HG03460 (cell line): Measurements from ENCODE around the gene FAM217A.

ENCODE experiments used
- ATAC-seq: cut with Tn5 transposase; IDR thresholded peaks from one replicate; pipeline ENCODE4 v1.9.1; 2021; ENCODE audit not compliant: unreplicated experiment

Gene FAM217A

DNA sequence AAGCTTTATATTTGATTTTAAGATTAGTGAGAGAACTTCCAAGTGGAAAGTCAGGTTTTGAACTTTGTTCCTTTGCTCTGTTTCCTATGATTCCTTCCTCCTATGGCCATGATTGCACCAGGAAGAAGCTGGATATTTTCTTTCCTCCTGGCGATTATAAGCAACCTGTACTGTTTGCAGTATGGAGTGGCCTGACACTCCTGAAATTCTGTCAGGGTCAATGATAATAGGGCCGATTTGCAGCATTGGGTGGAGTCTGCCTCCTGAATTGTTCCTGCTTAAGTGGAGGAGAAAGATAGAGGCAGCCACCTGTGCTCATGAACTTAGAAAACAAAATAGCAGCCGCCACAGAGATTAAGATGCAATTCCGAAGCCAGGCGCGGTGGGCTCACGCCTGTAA, 9.8 kb upstream of the FAM217A start:
- no peak for ATAC-seq

DNA sequence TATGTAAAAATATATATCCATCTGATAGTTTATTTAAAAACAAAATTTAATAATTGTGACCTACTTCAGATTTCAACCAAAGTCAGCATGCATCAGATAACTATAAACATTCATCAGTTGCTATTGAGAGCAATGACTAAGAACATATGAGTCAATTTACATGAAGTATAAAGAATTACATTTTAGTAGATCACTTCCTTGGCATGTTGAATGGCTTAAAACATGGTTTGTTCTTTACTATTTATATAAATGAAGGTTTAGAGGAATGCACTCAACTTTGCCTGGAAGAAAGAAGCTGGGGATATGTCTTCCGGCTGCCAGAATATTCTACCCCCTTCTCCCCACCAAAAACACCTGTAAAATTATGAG, 6.4 kb upstream of the FAM217A start:
- no peak for ATAC-seq

DNA sequence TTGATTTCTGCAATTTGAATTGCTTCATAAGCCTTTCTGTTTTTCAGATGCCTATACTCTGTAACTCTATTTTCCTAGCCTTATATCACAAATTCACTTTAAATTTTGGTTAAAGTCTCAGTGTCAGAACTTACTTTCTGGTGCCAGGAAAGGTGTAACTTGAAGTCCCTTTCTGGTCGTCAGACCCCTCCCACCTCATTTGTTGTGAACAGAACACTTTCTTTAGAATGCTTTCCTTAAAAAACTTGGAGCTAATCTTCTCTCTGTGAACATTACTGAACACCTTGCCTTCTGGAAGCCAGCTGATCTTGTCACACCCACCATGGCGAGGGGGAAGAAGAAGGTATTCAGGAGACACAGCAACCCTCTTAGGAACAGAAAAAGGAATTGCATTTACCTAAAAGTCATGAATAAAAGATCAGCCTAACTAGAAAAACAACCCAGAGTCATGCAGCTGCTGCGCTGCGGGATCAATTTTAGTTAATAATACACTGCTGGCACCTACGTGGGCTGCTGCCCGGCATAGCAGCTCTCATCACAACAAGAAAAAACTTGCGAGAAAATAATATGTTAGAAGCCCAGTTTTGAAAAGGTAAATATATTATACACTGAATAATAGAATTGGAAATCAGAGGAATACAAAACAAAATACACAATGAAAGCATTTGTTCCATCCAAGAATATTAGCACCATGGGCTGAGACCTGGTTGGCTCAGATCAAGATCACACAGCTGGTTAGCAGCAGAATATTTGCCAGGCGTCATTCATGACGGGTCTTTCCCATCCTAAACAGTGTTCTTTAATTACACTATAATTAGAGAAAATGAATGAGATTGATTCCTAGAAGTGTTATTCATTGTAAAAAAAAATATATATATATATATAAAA, 5.8 kb upstream of the FAM217A start:
- no peak for ATAC-seq

DNA sequence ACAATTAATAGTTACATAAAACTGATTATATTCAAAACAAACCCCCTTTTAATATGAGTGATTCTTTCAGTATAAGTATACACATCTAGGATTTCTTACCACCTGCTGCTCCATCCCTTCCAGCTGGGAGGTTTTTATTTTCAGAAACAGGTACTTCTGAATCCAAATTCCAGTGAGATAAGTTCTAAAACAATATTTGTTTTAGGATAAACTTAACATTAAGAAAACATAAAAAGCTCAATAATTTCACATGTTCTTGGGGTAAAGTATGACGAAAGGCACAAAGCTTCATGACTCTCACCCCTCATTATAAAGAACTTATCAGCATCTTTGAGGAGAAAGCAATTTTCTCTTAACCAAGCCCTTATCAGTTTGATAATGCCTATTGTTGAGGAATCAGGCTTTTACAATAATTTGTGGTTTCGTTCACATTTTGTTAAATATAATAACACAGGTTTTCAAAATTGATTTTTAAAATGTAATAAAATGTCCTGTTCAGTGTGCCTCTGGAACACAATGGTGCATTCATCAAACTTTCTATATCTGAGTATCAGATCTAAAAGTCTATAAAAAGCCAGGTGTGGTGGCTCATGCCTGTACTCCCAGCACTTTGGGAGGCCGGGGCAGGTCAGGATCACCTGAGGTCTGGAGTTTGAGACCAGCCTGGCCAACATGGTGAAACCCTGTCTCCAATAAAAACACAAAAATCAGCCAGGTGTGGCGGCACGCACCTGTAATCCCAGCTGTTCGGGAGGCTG, 4.3 kb downstream of the FAM217A start:
- no peak for ATAC-seq

DNA sequence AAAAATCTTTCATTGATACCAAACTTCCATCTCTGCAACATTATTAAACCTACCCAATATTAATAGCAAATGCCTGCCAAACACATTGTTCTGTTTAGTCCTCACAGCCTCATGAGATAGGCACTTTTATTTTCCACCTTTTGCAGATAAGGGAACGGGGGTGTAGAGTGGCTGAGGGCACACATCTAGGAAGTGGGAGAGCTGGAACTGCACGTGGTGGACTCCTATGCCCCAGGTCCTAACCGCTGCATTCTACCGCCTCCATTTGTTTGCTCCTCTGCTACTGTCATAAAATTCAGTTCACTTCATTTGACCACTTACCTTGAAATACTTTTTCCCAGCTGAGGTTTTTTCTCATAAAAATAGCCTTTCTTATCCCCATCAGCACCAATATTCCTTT, 7.6 kb downstream of the FAM217A start:
- no peak for ATAC-seq

DNA sequence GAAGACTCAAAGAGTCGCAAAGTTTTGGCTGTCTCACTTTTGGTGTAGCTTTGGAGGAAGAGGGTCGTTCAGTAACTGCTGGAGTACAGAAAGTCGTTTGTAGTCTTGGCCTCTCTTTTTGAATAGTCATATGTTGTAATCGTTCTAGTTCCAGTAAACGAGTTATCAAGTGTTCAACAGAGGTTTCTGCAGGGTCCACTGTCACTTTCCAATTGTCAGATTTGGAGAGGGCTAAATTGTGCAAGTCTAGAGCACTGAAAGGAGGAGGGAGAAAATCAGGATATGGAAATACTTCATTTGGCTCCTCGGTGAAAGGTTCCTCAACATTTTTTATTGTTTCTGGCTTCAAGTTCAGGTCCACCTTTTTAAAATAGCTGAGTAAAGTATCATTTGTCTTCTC, 9.7 kb downstream of the FAM217A start:
- no peak for ATAC-seq

DNA sequence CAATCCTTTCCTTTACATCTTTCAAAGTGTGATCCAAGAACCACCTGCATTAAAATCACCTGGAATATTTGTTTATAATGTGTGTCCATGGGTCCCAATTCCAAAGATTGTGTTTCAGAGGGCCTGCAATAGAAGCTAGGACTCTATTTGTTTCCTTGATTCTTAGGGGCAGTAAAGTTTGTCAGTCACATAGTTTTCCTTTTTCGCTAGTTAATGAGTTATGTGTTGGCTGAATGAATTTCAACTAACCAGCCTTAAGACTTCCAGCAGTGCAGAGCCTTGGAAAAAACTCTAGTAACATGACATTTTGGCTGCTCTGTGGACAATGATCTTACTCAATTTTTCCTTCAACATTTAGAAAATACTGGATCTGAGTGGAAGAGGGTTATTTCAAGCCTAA, 11.3 kb downstream of the FAM217A start:
- no peak for ATAC-seq

DNA sequence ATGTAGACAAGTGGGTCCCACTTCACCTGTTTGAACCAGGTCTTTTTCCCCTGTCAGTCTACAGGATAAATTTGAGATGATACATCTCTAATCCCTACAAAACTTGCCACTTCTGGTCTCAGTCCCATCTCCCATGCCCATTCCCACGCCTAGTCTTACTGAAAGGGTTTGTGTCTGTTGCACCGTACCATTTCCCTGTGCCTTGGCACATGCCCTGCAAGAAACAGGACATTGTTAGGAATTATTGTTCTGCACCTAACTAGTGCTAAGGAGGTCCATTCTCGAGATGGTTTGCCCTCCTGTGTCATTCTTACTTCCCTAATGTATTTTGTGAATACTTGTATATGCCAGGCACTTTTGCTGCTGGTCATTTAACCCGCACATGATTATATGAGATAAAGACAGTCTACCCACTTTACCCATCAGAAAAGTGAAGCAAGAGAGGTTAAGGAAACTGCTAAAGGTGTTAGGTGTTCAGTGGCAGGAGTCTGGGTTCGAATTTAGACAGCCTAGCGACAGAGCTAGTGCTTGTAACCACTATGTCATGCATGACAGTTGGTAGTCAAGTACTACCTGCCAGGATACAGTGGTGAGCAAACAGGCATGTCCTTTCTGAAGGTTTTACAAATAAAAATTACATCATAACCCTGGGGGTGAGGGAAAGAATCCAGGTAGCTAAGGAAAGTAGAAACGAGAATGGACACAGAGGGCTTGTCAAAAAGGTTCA, 12.7 kb downstream of the FAM217A start:
- ATAC-seq = no peak

DNA sequence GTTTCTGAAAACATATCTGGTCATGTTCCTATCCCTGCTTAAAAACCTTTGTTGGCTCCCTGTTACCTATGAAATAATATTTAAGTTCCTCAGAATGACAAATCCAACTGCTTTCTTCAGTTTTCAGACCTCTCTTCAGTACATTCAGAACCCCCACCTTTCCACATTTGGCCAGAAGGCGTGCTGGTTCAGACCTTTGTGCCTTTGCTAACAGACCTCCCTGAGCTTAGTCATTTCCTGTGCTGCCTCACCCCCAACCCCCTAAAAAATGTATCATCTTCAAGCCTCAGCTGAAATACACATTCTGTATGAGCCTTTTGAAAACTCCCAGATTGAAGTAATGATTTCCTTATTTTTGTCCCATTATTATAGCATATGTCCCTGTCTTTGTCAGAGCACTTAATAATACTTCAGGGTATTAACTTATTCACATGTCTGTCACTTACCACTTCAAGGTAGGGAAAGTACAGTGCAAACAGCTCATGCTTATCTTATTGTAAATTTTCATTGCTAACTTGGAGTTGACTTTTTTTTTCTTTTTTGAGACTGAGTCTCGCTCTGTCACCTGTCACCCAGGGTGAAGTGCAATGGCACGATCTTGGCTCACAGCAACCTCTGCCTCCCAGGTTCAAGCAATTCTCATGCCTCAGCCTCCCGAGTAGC, 19.7 kb downstream of the FAM217A start:
- ATAC-seq = no peak

DNA sequence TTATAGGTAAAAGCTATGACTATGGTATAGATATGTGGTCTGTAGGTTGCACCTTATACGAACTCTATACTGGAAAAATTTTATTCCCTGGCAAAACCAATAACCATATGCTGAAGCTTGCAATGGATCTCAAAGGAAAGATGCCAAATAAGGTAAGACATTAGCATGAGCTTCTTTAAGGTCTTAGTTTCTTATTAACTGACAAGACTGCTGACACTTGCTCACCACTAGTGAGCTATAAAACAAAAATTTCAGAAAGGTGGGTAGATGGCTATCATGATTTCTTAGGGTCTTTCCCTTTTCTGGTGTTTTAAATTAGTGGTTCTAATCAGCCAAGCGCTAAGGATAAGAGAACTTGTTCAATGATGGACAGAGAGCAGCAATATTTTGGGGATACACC, 21.9 kb downstream of the FAM217A start:
- no peak for ATAC-seq

DNA sequence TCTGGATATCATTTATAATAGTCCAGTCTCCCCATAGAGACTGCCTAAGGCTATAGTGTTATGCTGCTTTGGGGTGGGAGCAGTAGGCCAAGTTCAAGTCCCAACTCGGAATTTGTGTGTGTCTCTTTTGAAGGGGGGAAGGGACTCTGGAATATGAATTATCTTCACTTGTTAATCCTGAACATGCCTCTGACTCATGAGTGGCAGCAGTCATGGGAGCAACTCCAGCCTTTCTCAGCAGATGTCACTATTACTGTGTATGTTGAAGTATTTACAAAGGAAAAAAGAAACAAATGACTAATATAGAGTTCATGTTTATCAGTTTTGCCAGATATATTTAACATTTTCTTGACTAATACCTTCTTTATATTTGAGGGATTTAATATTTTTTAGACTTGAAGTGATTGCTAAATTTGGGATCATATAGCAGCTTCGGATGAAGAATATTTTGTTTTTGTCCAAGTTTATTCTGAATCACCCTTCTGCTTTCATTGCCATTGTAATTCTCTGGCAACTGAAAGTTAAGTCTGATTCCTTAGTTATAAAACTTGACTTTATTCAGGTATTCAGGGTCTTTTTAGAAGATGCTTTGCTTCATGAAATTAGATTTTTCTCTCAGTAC, 23.4 kb downstream of the FAM217A start:
- no peak for ATAC-seq

DNA sequence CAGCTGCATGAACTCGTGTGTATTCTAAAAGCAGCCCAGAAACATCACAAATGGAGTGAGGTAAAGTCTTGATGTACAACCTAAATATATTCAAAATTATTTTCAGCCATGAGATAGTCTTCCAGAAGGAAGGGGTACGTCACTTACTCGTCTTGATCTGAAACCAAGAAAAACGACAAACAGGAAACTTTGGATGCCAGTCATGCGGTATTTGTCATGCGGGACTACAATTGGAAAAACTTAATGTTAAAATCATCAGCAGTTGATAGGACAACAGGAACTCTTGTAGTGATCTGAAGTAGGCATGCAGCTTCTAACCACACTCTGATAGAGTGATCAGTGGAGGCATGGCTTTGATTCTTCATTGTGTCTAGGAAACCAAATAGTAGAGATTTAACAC, 29.7 kb downstream of the FAM217A start:
- no peak for ATAC-seq

DNA sequence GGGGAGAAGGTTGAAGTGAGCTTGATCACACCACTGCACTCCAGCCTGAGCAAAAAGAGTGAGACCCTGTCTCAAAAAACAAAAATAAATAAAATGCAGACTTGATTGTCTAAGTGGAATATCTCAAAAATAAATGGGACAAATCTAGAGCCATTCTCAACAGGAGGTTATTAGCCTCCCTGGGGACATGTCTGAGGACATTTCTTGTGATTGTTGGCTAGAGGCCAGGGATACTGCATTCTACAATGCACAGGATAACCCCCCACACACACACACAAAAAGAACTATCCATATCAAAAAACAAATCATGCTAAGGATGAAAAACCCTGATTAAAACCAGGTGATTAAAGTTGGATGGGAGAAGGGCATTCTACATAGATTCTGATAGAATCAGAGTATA, 37.5 kb downstream of the FAM217A start:
- no peak for ATAC-seq

DNA sequence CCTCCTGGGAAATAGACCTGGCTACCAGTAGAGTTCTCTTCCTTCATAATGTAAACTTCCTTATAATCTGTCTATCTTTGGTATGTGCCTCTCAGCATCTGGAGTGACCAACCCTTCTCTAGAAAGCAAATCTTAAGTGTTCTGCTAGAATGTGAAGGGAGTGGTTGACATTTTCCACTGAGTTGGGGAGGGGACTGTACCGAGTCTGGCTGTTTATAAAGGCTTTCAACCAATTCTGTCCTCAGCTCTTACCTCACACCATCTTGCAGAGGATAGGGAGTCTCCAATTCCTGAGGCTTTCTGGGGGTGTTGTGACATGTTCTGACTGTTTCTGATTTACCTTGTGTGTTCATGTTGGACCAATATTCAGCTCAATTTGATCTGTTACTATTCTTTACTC, 39.6 kb downstream of the FAM217A start:
- ATAC-seq = no peak

DNA sequence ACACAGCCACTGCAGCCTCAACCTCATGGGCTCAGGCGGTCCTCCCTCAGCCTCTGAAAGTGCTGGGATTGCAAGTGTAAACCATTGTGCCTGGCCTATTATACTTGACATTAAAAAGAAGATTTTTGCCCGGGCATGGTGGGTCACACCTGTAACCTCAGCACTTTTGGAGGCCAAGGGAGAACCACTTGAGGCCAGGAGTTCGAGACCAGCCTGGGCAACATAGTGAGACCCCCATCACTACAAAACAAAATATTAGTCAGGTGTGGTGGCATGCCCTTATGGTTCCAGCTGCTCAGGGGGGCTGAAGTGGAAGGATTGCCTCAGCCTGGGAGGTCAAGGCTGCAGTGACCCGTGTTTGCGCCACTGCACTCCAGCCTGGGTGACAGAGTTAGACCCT, 42.4 kb downstream of the FAM217A start:
- no peak for ATAC-seq

DNA sequence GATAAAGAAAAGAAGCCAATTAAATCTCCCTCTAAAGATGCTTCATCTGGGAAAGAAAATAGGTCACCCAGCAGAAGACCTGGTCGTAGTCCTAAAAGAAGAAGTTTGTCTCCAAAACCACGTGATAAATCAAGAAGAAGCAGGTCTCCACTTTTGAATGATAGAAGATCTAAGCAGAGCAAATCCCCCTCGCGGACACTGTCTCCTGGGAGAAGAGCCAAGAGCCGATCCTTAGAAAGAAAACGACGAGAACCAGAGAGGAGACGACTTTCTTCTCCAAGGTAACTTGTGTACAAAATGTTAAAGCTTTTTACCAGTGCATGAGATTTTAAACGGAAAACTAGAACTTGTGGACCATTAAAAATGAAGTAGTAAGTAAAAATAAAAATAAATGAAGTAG, 46.5 kb downstream of the FAM217A start:
- ATAC-seq = no peak

DNA sequence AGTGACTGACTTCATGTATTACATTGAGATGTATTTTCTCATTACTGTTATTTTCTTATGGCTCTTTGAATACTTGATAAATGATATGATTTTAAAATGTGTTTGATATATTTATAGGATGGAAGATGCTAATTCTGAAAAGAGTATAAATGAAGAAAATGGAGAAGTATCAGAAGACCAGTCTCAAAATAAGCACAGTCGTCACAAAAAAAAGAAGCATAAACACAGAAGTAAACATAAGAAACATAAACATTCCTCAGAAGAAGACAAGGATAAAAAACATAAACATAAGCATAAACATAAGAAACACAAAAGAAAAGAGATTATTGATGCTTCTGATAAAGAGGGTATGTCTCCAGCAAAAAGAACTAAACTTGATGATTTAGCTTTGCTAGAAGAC, 47.5 kb downstream of the FAM217A start:
- ATAC-seq = no peak

DNA sequence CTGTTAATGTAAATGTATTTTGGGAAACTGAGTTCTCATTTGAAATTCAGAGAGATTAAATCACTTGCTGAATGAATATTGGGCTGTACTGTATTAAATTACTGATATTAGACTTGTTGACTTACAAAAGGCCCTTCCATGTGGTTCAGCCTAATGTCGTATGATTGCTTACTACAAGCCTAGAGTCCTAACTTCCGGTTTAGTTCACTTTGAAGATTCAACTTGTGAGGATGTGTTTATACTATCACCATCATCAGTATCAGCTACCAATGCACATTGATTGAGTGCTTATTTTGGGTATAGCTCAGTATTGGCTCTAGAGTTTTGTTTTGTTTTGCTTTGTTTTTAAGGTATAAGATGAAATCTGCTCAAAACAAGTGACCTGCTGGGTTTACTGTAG, 48.3 kb downstream of the FAM217A start:
- no peak for ATAC-seq

DNA sequence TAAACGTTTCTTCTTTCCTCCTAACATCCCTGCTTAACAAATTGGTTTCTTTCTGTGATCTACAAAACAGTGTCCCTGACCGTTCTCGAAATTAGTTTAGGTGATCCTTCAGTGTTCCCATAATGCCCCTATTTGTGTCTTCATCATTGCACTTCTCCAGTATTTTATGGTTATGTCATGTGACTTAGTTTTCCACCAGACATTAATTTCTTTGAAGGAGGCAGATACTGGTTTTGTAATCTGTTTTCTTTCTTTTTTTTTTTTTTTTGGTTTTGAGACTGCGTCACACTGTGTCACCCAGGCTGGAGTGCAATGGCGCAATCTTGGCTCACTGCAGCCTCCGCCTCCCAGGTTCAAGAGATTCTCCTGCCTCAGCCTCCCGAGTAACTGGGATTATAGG, 49.2 kb downstream of the FAM217A start:
- no peak for ATAC-seq

DNA sequence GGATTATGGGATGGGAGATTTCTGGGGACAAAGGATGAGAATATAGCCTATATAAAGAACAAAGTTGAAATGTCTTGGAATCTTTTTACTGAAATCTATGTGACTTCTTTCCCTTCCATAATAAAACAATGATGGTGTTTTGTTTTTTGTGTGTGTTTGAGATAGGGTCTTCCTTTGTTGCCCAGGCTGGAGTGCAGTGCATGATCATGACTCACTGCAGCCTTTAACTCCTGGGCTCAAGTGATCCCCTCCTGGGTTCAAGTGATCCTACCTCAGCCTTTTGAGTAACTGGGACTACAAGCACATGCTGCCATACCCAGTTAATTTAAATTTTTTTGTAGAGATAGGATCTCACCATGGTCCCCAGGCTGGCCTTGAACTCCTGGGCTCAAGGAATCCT, 50.9 kb downstream of the FAM217A start:
- no peak for ATAC-seq

DNA sequence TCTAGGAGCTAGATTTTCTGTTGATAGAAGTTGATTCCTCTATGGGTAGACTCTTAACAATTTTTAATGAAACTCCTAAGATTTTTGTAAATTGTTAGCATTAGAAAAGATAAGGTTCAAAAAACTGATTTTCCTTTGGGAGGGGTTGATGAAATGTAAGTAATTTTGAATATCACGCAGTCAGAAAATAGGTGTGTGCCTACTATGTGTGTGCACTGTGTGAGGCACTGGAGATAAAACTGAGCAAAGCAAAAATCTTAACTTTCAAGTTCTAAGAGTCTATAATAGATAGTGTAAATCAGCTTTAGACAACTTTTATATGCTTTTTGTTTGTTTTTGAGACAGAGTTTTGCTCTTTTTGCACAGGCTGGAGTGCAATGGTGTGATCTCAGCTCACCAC, 53.3 kb downstream of the FAM217A start:
- ATAC-seq = no peak
